A549 (cell line): ENCODE data around the gene AHCYL2. TPM values are rescaled to one million over a fixed set of nuclear protein-coding genes. Genes with fewer than 3 reads are reported as not detected.

Source experiments
- ATAC-seq, 2 experiments: fragments of 200-7000 bp in 1 of 2; fragments of >200 bp in 1 of 2; cut with Nextera tagmentation in 1 of 2; cut with Tn5 transposase in 1 of 2; 3 replicates each; pipeline versions ENCODE4 v1.8.0 to v1.9.1; 2018 to 2020; ENCODE audit warnings: mild to moderate bottlenecking in 1 of 2, moderate library complexity in 1 of 2
- CTCF ChIA-PET: fragments of 300-600 bp; sonication (Branson Sonifier 250); formaldehyde crosslinking; extraction: SDS; loops from one replicate; lab custom pipeline; 2021; ENCODE audit warnings: antibody characterized with exemption, inconsistent platforms; lab: Yijun Ruan, JAX
- POLR2A ChIA-PET: fragments of 350-600 bp; formaldehyde crosslinking; extraction: SDS; loops from one replicate; lab custom pipeline; 2021; ENCODE audit warnings: antibody characterized with exemption, inconsistent platforms; lab: Yijun Ruan, JAX
- DNase-seq, 2 experiments: peaks; one replicate each; pipeline versions ENCODE4 v3.0.0 to v3.0.0-alpha.2; 2011 to 2016; ENCODE audit warnings: low read depth in 1 of 2, low spot score in 1 of 2
- FAIRE-seq: peaks from 2 replicates; lab custom pipeline; 2011; peaks lifted over from hg19 to GRCh38; lab: Jason Lieb, UNC
- H3K27ac ChIP-seq, 2 experiments: fragments of >200 bp; sonication (Bioruptor Twin); formaldehyde crosslinking; 3 replicates each; pipeline ENCODE4 v1.5.1; 2016 to 2017
- H3K4me1 ChIP-seq: fragments of >200 bp; sonication (Bioruptor Twin); formaldehyde crosslinking; 3 replicates; pipeline ENCODE4 v1.6.1; 2016
- H3K4me2 ChIP-seq: fragments of >200 bp; sonication (Bioruptor Twin); formaldehyde crosslinking; 3 replicates; pipeline ENCODE4 v1.6.1; 2016
- H3K4me3 ChIP-seq: fragments of >200 bp; sonication (Bioruptor Twin); formaldehyde crosslinking; 3 replicates; pipeline ENCODE4 v1.5.1; 2016
- H3K9me3 ChIP-seq: fragments of >200 bp; sonication (Bioruptor Twin); formaldehyde crosslinking; 3 replicates; pipeline ENCODE4 v1.6.1; 2016
- CBX2 ChIP-seq: fragments of 200-600 bp; sonication (generic); IDR thresholded peaks from 2 replicates; pipeline ENCODE4 v1.6.1; 2016; ENCODE audit warnings: low read depth, mild to moderate bottlenecking, borderline replicate concordance
- CEBPB ChIP-seq, 2 experiments: fragments of >200 bp in 1 of 2; sonication (Bioruptor Twin) in 1 of 2; formaldehyde crosslinking in 1 of 2; IDR thresholded peaks; 2 replicates each; pipeline ENCODE4 v1.6.1; 2012 to 2016
- E2F6 ChIP-seq: IDR thresholded peaks from 2 replicates; pipeline ENCODE4 v1.6.1; 2012; ENCODE audit warnings: low read depth, borderline replicate concordance
- EHF ChIP-seq: fragments of 250-450 bp; sonication (Bioruptor Pico); IDR thresholded peaks from 2 replicates; pipeline ENCODE4 v1.5.0; 2020; ENCODE audit warnings: mild to moderate bottlenecking
- ESRRA ChIP-seq: fragments of 150-350 bp; IDR thresholded peaks from 2 replicates; pipeline ENCODE4 v1.6.1; 2014; ENCODE audit warnings: mild to moderate bottlenecking, low read length, borderline replicate concordance
- GATA3 ChIP-seq: IDR thresholded peaks from 2 replicates; pipeline ENCODE4 v1.6.1; 2012; ENCODE audit warnings: borderline replicate concordance
- HDAC2 ChIP-seq: fragments of 200-600 bp; sonication (generic); IDR thresholded peaks from 2 replicates; pipeline ENCODE4 v1.6.1; 2016
- HOXA7 ChIP-seq: fragments of 250-450 bp; sonication (Bioruptor Pico); IDR thresholded peaks from 2 replicates; pipeline ENCODE4 v1.5.0; 2020; ENCODE audit warnings: mild to moderate bottlenecking, moderate library complexity
- HOXB13 ChIP-seq: fragments of 250-450 bp; sonication (Bioruptor Pico); IDR thresholded peaks from 2 replicates; pipeline ENCODE4 v1.5.0; 2020; ENCODE audit warnings: low read depth, mild to moderate bottlenecking, moderate library complexity
- KDM1A ChIP-seq: fragments of 200-600 bp; sonication (generic); IDR thresholded peaks from 2 replicates; pipeline ENCODE4 v1.6.1; 2016; ENCODE audit warnings: low read depth, mild to moderate bottlenecking
- MAFK ChIP-seq: fragments of 450-650 bp; IDR thresholded peaks from 2 replicates; pipeline ENCODE4 v1.6.1; 2014; ENCODE audit not compliant: partially characterized antibody
- MAX ChIP-seq: IDR thresholded peaks from 2 replicates; pipeline ENCODE4 v1.6.1; 2012
- MAZ ChIP-seq: fragments of 150-350 bp; IDR thresholded peaks from 2 replicates; pipeline ENCODE4 v1.6.1; 2014; ENCODE audit warnings: antibody characterized with exemption, low read depth, low read length, borderline replicate concordance
- NPAS2 ChIP-seq: fragments of 250-450 bp; sonication (Bioruptor Pico); IDR thresholded peaks from 2 replicates; pipeline ENCODE4 v1.8.0; 2022; ENCODE audit warnings: mild to moderate bottlenecking, moderate library complexity, borderline replicate concordance
- NR3C1 ChIP-seq: fragments of >200 bp; sonication (Bioruptor Twin); formaldehyde crosslinking; IDR thresholded peaks from 3 replicates; pipeline ENCODE4 v1.6.1; 2017
- PBX3 ChIP-seq: IDR thresholded peaks from 2 replicates; pipeline ENCODE4 v1.6.1; 2012
- POLR2AphosphoS2 ChIP-seq: conservative IDR thresholded peaks from 2 replicates; pipeline ENCODE4 v1.6.1; 2012; ENCODE audit warnings: low read length, improper control_type of control experiment, inconsistent platforms
- RARB ChIP-seq: fragments of 250-450 bp; sonication (Bioruptor Pico); IDR thresholded peaks from 2 replicates; pipeline ENCODE4 v1.8.0; 2021; ENCODE audit warnings: mild to moderate bottlenecking, moderate library complexity
- RFX5 ChIP-seq: fragments of 450-650 bp; IDR thresholded peaks from 2 replicates; pipeline ENCODE4 v1.7.1; 2014; ENCODE audit warnings: antibody characterized with exemption, mild to moderate bottlenecking, moderate library complexity
- SREBF2 ChIP-seq: fragments of 450-650 bp; IDR thresholded peaks from 2 replicates; pipeline ENCODE4 v1.6.1; 2014; ENCODE audit warnings: mild to moderate bottlenecking, moderate library complexity
- TP53 ChIP-seq: fragments of 250-450 bp; sonication (Bioruptor Pico); IDR thresholded peaks from 2 replicates; pipeline ENCODE4 v1.5.0; 2021; ENCODE audit warnings: mild to moderate bottlenecking, moderate library complexity
- ZFP36 ChIP-seq: fragments of 450-650 bp; IDR thresholded peaks from 2 replicates; pipeline ENCODE4 v1.6.1; 2014; ENCODE audit warnings: borderline replicate concordance; ENCODE audit not compliant: partially characterized antibody
- ZNF302 ChIP-seq: fragments of 250-450 bp; sonication (Bioruptor Pico); IDR thresholded peaks from 2 replicates; pipeline ENCODE4 v1.9.0; 2021; ENCODE audit warnings: inconsistent platforms, mild to moderate bottlenecking, moderate library complexity
- ZSCAN20 ChIP-seq: fragments of 250-450 bp; sonication (Bioruptor Pico); IDR thresholded peaks from 2 replicates; pipeline ENCODE4 v1.8.0; 2022; ENCODE audit warnings: mild to moderate bottlenecking, moderate library complexity
- WGBS: methylation state at CpG from one replicate; pipeline ENCODE4 v1.1.6; 2017; ENCODE audit errors: missing lambda C conversion rate; 5-methylcytosine and 5-hydroxymethylcytosine counted together
- polyA plus RNA-seq, 4 experiments: library from polyadenylated mRNA; depleted of rRNA in 3 of 4; stranded (reverse); fragments of >200 nt; fragmentation: RNase III in 1 of 4; extraction: RNeasy Plus Mini Kit Qiagen cat#74134 plus additional on column Dnase treatment in 1 of 4; gene quantifications; 2 replicates in 3 of 4; 3 replicates in 1 of 4; pipeline ENCODE4 v1.2.3, GENCODE V29; 2011 to 2017
- TF ChIP-seq, protein P1 (sequence below): fragments of >200 bp; sonication (Bioruptor Twin); formaldehyde crosslinking; IDR thresholded peaks from 2 replicates; pipeline ENCODE4 v1.6.1; 2016

The AHCYL2 gene
- polyA plus RNA-seq, 2 of the 4 experiments (the other 2 are of a cell fraction), result 10.8 to 25.9 TPM

DNA sequence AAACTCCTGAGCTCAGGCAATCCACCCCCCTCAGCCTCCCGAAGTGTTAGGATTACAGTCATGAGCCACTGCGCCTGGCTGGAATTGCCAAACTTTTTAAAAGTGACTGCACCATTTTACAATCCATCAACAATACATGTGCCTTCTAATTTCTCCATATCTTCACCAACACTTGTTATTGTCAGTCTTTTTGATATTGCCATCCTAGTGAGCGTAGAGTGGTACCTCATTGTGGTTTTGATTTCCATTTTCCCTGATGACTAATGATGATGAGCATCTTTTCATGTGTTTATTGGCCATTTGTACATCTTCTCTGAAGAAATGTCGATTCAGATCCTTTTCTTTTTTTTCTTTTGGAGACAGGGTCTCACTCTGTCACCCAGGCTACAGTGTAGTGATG lies 187.7 kb downstream of the AHCYL2 start:
- H3K4me1 ChIP-seq, result no peaks in the 10 kb centered on the region
- H3K4me2 ChIP-seq, result no peak overlapping the region
- no peak for DNase-seq
- no peak for ATAC-seq
- no peak for TF ChIP-seq HOXA7
- TF ChIP-seq MAZ, result no peak
- no peak for TF ChIP-seq POLR2AphosphoS2
- TF ChIP-seq NR3C1, result no peak
- TF ChIP-seq, protein P1, sequence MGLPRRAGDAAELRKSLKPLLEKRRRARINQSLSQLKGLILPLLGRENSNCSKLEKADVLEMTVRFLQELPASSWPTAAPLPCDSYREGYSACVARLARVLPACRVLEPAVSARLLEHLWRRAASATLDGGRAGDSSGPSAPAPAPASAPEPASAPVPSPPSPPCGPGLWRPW, result no peak
- no peak for TF ChIP-seq RARB (CRISPR knock-in tag)
- no peak for TF ChIP-seq CEBPB (IDR thresholded peaks at IDR 0.05)
- TF ChIP-seq ZNF302, result no peak
- TF ChIP-seq KDM1A, result no peak
- no peak overlapping the region for H3K27ac ChIP-seq
- no peaks in the 10 kb centered on the region for H3K9me3 ChIP-seq
- ChIA-PET CTCF (interaction anchor here (0.8 to 2.0 kb wide), 4 partner anchors 36 to 222 kb away, joined by 3 to 5 read pairs (median 4); no protein-coding TSS in a partner anchor), POLR2A (interaction anchor here (0.7 kb wide), 1 partner anchor 45 kb away, joined by 3 read pairs; no protein-coding TSS in a partner anchor)
- no peak overlapping the region for H3K4me3 ChIP-seq
- WGBS, result 88% methylated on average over 4 of the region's 4 CpGs
- FAIRE-seq, result no peak

DNA sequence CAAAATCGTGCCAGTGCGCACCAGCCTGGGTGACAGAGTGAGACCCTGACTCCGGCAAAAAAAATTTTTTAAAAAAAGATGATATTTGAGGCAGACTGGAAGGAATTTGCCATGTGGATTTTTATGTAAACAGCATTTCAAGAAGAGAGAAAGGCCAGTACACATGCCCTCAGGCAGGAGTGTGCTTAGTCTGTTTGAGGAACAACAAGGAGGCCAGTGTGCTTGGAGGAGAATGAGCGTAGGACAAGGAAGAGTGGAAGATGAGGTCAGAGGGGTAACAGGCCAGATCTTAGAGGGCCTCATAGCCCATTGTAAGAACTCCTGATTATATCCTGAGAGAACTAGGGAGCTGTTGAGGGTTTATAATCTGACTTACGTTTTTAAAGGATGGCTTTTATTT lies 192.2 kb downstream of the AHCYL2 start:
- H3K4me1 ChIP-seq, result no peaks in the 10 kb centered on the region
- 82% methylated on average over 5 of the region's 5 CpGs for WGBS
- no peak overlapping the region for H3K27ac ChIP-seq
- no peak overlapping the region for H3K4me3 ChIP-seq
- H3K9me3 ChIP-seq, result no peaks in the 10 kb centered on the region
- POLR2A ChIA-PET, result no interaction called here
- ATAC-seq, result no peak
- TF ChIP-seq EHF (CRISPR knock-in tag), result no peak
- no peak for TF ChIP-seq MAX
- TF ChIP-seq HOXB13 (CRISPR knock-in tag), result no peak
- no peak for TF ChIP-seq RFX5
- TF ChIP-seq E2F6, result no peak
- TF ChIP-seq, protein P1, result no peak
- no peak for TF ChIP-seq KDM1A
- TF ChIP-seq HDAC2, result no peak
- TF ChIP-seq ZFP36, result no peak
- TF ChIP-seq MAFK, result no peak
- no peak for TF ChIP-seq GATA3
- TF ChIP-seq NPAS2 (CRISPR knock-in tag), result no peak
- TF ChIP-seq ZSCAN20 (CRISPR knock-in tag), result no peak
- TF ChIP-seq CBX2, result no peak
- TF ChIP-seq ESRRA, result no peak
- TF ChIP-seq PBX3, result no peak
- no peak for TF ChIP-seq TP53
- no peak for TF ChIP-seq SREBF2
- CTCF ChIA-PET, result interaction anchor here (0.8 kb wide), 1 partner anchor 49 kb away, joined by 3 read pairs; no protein-coding TSS in a partner anchor
- no peak overlapping the region for H3K4me2 ChIP-seq
- FAIRE-seq, result no peak
- DNase-seq, result no peak
